Ishikawa (cell line): Measurements from ENCODE around the gene GRID2.

ENCODE experiments used
- CEBPB ChIP-seq: IDR thresholded peaks from 2 replicates; pipeline ENCODE4 v1.6.1; 2012
- CREB1 ChIP-seq: IDR thresholded peaks from 2 replicates; pipeline ENCODE4 v1.6.1; 2012; ENCODE audit warnings: low read depth
- EGR1 ChIP-seq: IDR thresholded peaks from 2 replicates; pipeline ENCODE4 v1.6.1; 2012
- EP300 ChIP-seq: IDR thresholded peaks from 2 replicates; pipeline ENCODE4 v1.6.1; 2012; ENCODE audit warnings: borderline replicate concordance
- REST ChIP-seq: IDR thresholded peaks from 2 replicates; pipeline ENCODE4 v1.6.1; 2012; ENCODE audit warnings: low read depth, mild to moderate bottlenecking
- TF ChIP-seq, protein P1 (sequence below): IDR thresholded peaks from 2 replicates; pipeline ENCODE4 v1.6.1; 2012

- TF ChIP-seq EP300 (no peak), CEBPB (no peak), REST (no peak), EGR1 (no peak), CREB1 (no peak)
- TF ChIP-seq, protein P1, sequence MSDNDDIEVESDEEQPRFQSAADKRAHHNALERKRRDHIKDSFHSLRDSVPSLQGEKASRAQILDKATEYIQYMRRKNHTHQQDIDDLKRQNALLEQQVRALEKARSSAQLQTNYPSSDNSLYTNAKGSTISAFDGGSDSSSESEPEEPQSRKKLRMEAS: no peak
Observed at GRCh38 chr4:93016350-93016749, 712.6 kb downstream of the GRID2 start.
